Stimulated activated naive B cell treated with anti-CD40 and anti-IgM and Interleukin-4, amounts not matched to agents 10 μg/mL and 1 μg/mL and 100 μg/mL, for 72 hours (primary cell): Measurements from ENCODE around the gene MOCOS.

Experiments used
- ATAC-seq, 2 donors: fragments of 150-1000 bp; cut with Tn5 transposase; replicated peaks; 2 replicates each; pipeline ENCODE4 v1.10.0; 2021; ENCODE audit warnings: moderate library complexity in 1 of 2
- DNase-seq: peaks from one replicate; pipeline ENCODE4 v3.0.0; 2021
- H3K27ac Mint-ChIP-seq: one replicate; pipeline ENCODE4 v1.8.0; 2022; ENCODE audit warnings: mild to moderate bottlenecking, mixed read lengths
- H3K27me3 Mint-ChIP-seq, 2 donors: one replicate each; pipeline ENCODE4 v1.8.0; 2022; ENCODE audit warnings: mixed read lengths in 2 of 2
- H3K36me3 Mint-ChIP-seq, 2 donors: one replicate each; pipeline ENCODE4 v1.8.0; 2022; ENCODE audit warnings: mixed read lengths in 2 of 2, mild to moderate bottlenecking in 1 of 2
- H3K4me1 Mint-ChIP-seq, 2 donors: one replicate each; pipeline ENCODE4 v1.8.0; 2022; ENCODE audit warnings: mixed read lengths in 2 of 2, mild to moderate bottlenecking in 1 of 2
- H3K4me3 Mint-ChIP-seq, 2 donors: one replicate each; pipeline ENCODE4 v1.8.0; 2022; ENCODE audit warnings: mild to moderate bottlenecking in 2 of 2, mixed read lengths in 2 of 2, moderate library complexity in 1 of 2
- H3K9me3 Mint-ChIP-seq, 2 donors: one replicate each; pipeline ENCODE4 v1.8.0; 2022; ENCODE audit warnings: mixed read lengths in 2 of 2, mild to moderate bottlenecking in 1 of 2

Gene MOCOS

GRCh38 chr18:36185157-36185556, 2.1 kb upstream of the MOCOS start:
- peaks cover 28 to 48% of the 10 kb centered on the region in 2 donors for H3K4me1 Mint-ChIP-seq
- peak; percentile 47 to 59 for ATAC-seq
- peaks cover 0 to 3% of the 10 kb centered on the region in 2 donors for H3K36me3 Mint-ChIP-seq
- no peak overlapping the region for H3K4me3 Mint-ChIP-seq
- H3K9me3 Mint-ChIP-seq, result no peaks in the 10 kb centered on the region
- H3K27ac Mint-ChIP-seq, result no peak overlapping the region
- DNase-seq, result no peak
- H3K27me3 Mint-ChIP-seq, result peaks cover 21 to 37% of the 10 kb centered on the region in 2 donors

GRCh38 chr18:36185901-36186460, 1.3 kb upstream of the MOCOS start:
- ATAC-seq, result no peak

GRCh38 chr18:36186461-36187192, 670 bp upstream of the MOCOS start:
- H3K4me1 Mint-ChIP-seq, result peaks cover 24 to 39% of the 10 kb centered on the region in 2 donors

More at GRCh38 chr18:36185901-36186460, 1.3 kb upstream of the MOCOS start:
- Mint-ChIP-seq H3K27me3 (peaks cover 25 to 42% of the 10 kb centered on the region in 2 donors), H3K27ac (no peak overlapping the region), H3K36me3 (peaks cover 0 to 3% of the 10 kb centered on the region in 2 donors), H3K4me3 (peak overlapping the region in 1 of 2 donors; percentile 81), H3K4me1 (peaks cover 24 to 40% of the 10 kb centered on the region in 2 donors), H3K9me3 (no peaks in the 10 kb centered on the region)
- DNase-seq, result no peak

GRCh38 chr18:36187826-36188721, 777 bp downstream of the MOCOS start:
- H3K4me3 Mint-ChIP-seq, result peak overlapping the region; percentile 72 to 85
- peaks cover 0 to 3% of the 10 kb centered on the region in 2 donors for H3K36me3 Mint-ChIP-seq
- no peak overlapping the region for H3K27ac Mint-ChIP-seq
- ATAC-seq (peak; percentile 16 to 17), DNase-seq (no peak)
- no peaks in the 10 kb centered on the region for H3K9me3 Mint-ChIP-seq
- H3K27me3 Mint-ChIP-seq, result peaks cover 27 to 50% of the 10 kb centered on the region in 2 donors
- H3K4me1 Mint-ChIP-seq, result peaks cover 21 to 31% of the 10 kb centered on the region in 2 donors

More at GRCh38 chr18:36186461-36187192, 670 bp upstream of the MOCOS start:
- Mint-ChIP-seq H3K27me3 (peaks cover 27 to 47% of the 10 kb centered on the region in 2 donors), H3K27ac (no peak overlapping the region), H3K36me3 (peaks cover 0 to 3% of the 10 kb centered on the region in 2 donors), H3K4me3 (peak overlapping the region; percentile 81 to 85), H3K9me3 (no peaks in the 10 kb centered on the region)
- DNase-seq, result no peak
- peak; percentile 14 to 27 for ATAC-seq

- peaks cover 21 to 31% of the 10 kb centered on the region in 2 donors for H3K4me1 Mint-ChIP-seq
- H3K27ac Mint-ChIP-seq, result no peak overlapping the region
- H3K27me3 Mint-ChIP-seq, result peaks cover 27 to 50% of the 10 kb centered on the region in 2 donors
- DNase-seq, result no peak
- H3K4me3 Mint-ChIP-seq, result no peak overlapping the region
- peaks cover 0 to 3% of the 10 kb centered on the region in 2 donors for H3K36me3 Mint-ChIP-seq
- no peak for ATAC-seq
- no peaks in the 10 kb centered on the region for H3K9me3 Mint-ChIP-seq
Measured at GRCh38 chr18:36188916-36189315, 1.6 kb downstream of the MOCOS start.

- Mint-ChIP-seq H3K9me3 (no peaks in the 10 kb centered on the region), H3K4me3 (no peak overlapping the region), H3K4me1 (peaks cover 19 to 31% of the 10 kb centered on the region in 2 donors), H3K36me3 (no peaks in the 10 kb centered on the region), H3K27ac (no peak overlapping the region), H3K27me3 (peaks cover 27 to 50% of the 10 kb centered on the region in 2 donors)
- DNase-seq (no peak), ATAC-seq (no peak)
Measured at GRCh38 chr18:36189486-36189885, 2.2 kb downstream of the MOCOS start.

- Mint-ChIP-seq H3K36me3 (no peaks in the 10 kb centered on the region), H3K27me3 (peaks cover 35 to 52% of the 10 kb centered on the region in 2 donors), H3K4me1 (peaks cover 6 to 19% of the 10 kb centered on the region in 2 donors), H3K9me3 (no peaks in the 10 kb centered on the region), H3K27ac (no peak overlapping the region), H3K4me3 (no peak overlapping the region)
- DNase-seq, result no peak
- no peak for ATAC-seq
Measured at GRCh38 chr18:36191286-36191685, 4.0 kb downstream of the MOCOS start.

DNA sequence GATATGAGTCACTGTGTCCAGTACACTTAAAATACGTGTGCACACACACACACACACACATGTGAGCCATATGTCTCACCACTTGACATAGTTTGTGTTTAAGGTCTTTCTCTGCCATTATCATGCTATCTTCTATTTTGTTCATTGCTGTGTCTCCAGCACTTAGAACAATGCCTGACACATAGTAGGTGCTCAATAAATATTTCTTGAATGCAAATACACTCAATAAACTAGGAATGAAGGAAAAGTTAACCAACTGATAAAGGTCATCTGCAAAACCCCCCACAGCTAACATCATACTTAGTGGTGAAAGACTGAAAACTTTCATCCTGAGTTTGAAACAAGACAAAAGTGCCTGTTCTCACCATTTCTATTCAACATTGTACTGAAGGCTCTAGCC, 4.4 kb downstream of the MOCOS start:
- H3K27me3 Mint-ChIP-seq, result peaks cover 35 to 48% of the 10 kb centered on the region in 2 donors
- ATAC-seq, result no peak

GRCh38 chr18:36194600-36195315, 7.5 kb downstream of the MOCOS start:
- H3K9me3 Mint-ChIP-seq, result no peaks in the 10 kb centered on the region
- ATAC-seq (no peak), DNase-seq (no peak)
- H3K27ac Mint-ChIP-seq, result no peak overlapping the region
- H3K4me3 Mint-ChIP-seq, result no peak overlapping the region
- H3K4me1 Mint-ChIP-seq, result no peaks in the 10 kb centered on the region
- no peaks in the 10 kb centered on the region for H3K36me3 Mint-ChIP-seq
- peaks cover 18 to 28% of the 10 kb centered on the region in 2 donors for H3K27me3 Mint-ChIP-seq

More for the DNA sequence above, 4.4 kb downstream of the MOCOS start:
- Mint-ChIP-seq H3K36me3 (no peaks in the 10 kb centered on the region), H3K9me3 (no peaks in the 10 kb centered on the region), H3K27ac (no peak overlapping the region), H3K4me1 (peaks cover 3 to 14% of the 10 kb centered on the region in 2 donors), H3K4me3 (no peak overlapping the region)
- DNase-seq, result no peak

DNA sequence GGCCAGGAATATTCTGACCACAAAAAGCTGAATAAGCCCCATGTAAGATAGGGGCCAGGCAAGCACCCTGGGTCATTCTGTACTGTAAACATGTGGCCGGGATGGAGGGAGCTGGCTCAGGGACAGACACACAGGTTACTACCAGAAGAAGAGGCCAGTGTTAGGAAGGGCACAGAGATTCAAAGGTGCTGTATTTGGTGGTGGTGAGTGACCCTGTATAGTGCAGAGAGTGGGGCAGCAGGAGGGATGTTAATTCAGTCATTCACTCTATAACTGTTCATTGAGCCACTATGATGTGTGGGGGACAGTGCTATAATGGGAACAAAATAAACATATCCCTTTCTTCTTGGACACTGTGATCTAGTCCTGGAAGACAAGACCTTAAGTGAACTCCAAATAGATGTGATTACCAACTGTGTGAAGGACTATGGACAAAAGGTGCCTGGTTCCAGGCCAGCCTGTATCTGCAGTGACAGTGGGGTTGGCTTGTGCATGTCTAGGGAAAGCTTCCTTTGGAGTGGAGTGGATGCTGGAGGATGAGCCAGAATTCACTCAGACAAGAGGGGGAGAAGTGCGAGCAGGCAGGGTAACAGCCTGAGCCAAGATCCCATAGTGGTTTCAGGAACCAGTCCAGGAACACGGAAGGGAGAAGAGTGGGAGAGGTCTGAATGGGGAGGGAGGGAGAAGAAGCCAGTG, 8.3 kb downstream of the MOCOS start:
- H3K4me1 Mint-ChIP-seq, result no peaks in the 10 kb centered on the region
- no peaks in the 10 kb centered on the region for H3K9me3 Mint-ChIP-seq
- no peak for DNase-seq
- ATAC-seq, result no peak
- H3K36me3 Mint-ChIP-seq, result no peaks in the 10 kb centered on the region
- H3K4me3 Mint-ChIP-seq, result no peak overlapping the region
- H3K27me3 Mint-ChIP-seq, result peaks cover 17 to 22% of the 10 kb centered on the region in 2 donors
- H3K27ac Mint-ChIP-seq, result no peak overlapping the region

DNA sequence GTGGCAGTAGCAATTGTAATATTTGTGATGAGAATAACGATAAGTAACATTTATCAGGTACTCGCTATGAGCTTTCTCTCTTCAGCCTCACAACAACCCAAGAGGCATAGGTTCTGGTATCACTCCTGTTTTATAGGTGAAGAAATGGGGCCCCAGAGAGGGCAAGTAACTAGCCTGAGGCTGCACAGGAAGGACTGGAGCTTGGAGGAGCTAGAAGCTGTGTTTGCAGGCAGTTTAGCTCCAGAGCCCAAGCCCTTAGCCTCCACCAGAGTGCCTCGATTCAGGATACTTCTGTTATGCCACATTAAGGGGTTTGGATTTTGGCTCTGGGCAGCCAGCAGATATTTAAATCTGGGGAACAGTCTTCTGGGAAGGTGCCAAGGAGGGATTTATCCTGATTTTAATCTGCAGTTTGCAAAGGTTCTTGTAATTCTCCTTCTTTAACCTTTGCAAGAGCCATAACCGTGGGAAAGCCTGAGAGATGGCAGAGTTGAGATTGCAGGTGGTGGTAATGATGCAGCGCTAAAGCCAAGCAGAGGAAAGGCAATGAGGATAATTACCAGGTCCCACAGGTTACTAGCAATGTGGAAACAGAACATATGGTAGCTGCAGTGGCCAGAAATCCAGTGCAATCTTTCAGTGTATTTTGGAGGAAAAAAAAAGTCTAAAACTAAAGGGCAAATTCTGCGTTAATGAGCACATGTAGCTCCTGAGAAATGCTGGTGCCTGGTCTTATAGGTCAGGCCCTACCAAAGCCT, 9.1 kb downstream of the MOCOS start:
- no peak for ATAC-seq
- no peak for DNase-seq
- H3K4me1 Mint-ChIP-seq, result no peaks in the 10 kb centered on the region
- no peaks in the 10 kb centered on the region for H3K36me3 Mint-ChIP-seq
- H3K4me3 Mint-ChIP-seq, result no peak overlapping the region
- H3K27me3 Mint-ChIP-seq, result peaks cover 12 to 16% of the 10 kb centered on the region in 2 donors
- H3K9me3 Mint-ChIP-seq, result no peaks in the 10 kb centered on the region
- H3K27ac Mint-ChIP-seq, result no peak overlapping the region

DNA sequence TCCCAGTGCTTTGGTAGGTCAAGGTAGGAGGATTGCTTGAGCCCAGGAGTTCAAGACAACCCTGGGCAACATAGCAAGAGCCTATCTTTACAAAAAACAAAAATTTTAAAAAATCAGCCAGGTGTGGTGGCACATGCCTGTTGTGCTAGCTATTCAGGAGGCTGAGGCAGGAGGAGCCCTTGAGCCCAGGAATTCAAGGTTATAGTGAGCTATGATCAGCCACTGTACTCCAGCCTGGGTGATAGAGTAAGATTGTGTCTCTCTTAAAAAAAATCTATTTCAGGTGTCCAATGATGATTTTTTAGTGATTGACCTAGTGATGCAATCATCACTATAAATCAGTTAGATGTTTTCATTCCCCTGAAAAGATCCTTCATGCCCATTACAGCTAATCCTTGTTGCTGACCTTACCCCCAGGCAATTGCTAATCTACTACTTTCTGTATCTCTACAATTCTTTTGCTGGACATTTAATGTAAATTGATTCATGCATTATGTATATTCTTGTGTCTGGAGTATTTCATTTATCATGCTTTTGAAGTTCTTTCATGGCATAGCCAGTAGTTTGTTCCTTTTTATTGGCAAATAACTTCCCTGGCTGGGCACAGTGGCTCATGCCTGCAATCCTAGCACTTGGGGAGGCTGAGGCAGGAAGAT, 10.3 kb downstream of the MOCOS start:
- Mint-ChIP-seq H3K36me3 (no peaks in the 10 kb centered on the region), H3K9me3 (no peaks in the 10 kb centered on the region), H3K4me1 (no peaks in the 10 kb centered on the region), H3K4me3 (no peak overlapping the region), H3K27me3 (peaks cover 10 to 12% of the 10 kb centered on the region in 2 donors), H3K27ac (no peak overlapping the region)
- no peak for ATAC-seq
- DNase-seq, result no peak
